Stimulated activated CD8-positive, alpha-beta memory T cell treated with anti-CD3 and anti-CD28 coated beads, Interleukin-12 subunit alpha, Interleukin-12 subunit beta, amount 100 ng/mL, for 4 hours (primary cell): Measurements from ENCODE around the gene EPB41L2.

ENCODE experiments used
- DNase-seq: peaks from one replicate; pipeline ENCODE4 v3.0.0-alpha.2; 2020; ENCODE audit warnings: low read depth

Gene EPB41L2

DNA sequence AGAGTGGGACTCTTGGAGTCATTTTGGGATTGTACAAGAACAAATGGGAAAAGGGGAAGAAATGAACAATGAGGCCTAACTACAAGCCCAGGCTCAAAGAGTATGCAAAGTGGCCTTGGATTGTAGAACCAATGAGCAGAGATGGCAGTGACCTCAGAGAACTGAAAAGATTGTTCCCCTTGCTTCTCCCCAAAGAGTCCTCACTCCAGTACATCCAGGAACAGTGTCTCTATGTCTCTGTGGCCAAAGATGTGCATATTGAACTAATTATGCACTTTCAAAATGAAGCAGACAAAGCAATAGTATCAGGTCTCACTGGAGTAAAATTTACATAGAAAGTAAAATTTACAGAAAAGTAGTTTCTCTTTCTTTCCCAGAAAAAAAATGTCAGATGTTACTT is 154.9 kb downstream of the EPB41L2 start:
- DNase-seq: no peak

DNA sequence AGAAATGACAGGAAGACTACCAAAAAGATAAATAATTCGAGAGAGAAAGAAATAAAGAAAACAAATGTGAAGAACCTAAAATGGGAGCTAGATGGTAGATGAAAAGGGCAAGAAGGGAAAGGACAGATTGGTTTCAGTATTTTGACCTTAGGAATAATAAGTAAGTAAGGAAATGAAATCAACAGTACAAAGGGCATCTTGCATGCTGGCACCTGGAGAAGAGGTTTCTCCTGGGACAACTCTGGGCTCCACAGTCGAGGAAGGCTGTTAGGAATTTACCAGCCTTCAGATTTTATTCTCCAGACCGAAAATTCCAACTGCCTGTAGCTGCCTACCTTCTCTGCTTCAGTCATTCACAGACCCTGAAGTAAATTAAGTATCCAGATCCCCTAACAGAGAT is 155.4 kb downstream of the EPB41L2 start:
- no peak for DNase-seq

DNA sequence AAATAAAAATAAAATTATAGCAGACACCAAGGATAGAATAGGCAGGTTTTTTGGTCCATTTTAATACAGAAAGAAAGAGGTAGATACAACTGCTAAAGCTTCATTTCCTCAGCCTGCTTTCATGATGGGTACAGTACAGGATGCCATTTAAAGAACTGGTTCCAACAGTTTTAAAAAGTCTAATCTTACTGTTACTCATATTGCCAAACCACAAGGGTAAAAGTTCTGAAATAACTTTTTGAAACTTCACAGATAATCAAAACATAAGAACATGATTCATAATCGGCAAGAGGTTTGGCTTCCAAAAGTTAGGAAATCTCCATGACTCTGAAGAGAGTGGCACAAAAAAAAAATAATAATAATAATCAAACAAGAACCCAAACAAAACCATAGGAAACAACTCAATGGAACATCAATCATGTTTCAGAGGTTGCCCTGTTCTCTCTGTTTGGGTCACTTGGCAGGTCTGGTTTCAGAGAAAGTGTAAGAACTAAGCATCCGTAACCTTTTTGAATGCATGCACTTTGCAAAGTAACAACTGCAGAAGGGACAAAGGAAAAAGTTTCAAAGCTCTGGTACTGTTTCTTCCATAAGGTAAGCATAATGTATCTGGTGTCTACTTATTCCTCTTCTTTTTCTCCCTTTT is 156.2 kb downstream of the EPB41L2 start:
- no peak for DNase-seq

DNA sequence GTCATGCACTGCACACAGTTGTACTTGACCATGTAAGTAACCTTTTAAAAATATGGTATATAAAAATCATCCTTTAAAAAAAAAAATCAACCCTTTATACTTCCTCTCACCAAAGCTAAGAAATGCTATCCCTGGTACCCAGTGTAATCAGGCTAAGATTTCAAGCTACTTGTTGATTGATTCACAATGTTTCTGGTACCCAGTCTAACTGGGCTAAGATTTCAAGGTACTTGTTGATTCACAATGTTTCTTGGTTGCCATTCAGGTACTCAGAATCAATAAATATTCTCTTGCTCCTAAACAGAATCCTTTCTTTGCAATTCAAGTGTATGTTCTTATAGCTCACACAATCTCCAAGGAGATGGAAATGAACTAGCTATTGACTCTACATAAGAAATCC is 159.4 kb downstream of the EPB41L2 start:
- no peak for DNase-seq

DNA sequence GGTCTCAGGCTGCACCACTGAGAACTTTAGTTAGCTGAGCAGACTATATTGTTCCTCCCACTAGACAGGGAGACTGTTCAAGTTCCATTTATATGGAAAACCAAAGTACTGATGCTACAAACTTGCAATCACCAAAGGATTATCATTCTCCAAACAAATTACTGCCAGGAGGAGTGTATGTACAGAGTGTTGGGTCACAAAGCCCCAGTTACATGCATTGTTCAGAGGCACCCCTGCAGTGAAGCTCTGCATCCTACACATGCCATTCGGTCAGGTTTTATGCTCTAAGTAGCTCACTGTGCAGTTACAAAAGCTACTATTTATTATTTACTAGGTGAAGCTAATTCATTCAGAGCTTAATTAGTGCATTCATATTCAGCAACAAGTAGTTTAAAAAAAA is 160.0 kb downstream of the EPB41L2 start:
- no peak for DNase-seq

DNA sequence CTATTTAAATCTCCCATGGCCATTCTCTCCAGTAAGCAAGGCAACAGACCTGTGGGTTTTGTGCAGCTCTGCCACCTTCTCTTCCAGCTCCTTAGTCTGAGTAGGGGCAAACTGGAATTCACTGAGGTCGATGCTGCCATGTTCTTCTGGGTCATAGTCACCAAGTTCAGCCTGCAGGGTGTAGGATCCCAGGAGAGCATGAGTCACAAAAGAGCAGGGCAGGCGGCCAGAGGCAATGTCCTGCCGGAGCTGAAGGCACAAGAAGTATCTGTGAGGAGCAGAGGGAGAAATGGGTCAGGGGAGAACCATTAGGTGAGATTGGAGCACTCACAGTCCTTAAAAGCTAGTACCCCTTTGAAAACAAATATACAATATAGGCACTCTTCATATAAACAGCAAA is 162.1 kb downstream of the EPB41L2 start:
- DNase-seq: no peak

DNA sequence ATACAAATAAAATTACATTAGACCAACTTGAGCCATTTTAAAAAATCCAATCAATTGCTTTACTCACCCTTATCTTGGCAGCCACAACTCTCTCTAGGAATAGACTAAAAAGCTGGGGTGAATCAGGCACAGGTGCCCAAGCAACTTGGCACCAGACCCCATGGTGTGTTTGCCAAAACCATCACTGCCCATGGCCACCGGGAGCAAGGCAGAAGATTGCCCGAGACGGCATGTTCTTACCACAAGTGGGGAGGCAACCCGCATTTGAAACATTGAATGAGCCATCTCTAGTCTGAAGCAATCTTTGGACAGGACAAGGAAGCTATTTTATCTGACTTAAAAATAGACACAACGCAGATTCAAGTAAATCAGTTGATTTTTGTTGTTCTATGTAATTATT is 166.8 kb downstream of the EPB41L2 start:
- no peak for DNase-seq

DNA sequence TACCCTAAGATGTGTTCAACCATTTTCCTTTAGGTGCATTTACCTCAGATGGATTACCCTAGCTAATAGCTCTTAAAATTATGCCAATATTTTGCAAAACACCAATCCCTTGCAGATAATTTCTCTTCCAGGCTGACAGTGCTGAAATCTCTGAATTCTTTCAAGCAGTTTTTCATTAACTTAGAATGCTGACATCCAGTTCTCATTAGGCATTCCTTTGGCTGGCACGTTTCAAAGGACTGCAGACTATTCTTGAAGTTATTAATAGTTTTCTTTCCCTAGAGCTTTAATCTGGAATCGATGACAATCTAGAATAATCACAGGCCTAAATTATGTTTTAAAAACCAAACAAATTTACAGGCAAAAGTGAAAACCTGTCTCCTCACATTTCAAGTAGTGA is 167.5 kb downstream of the EPB41L2 start:
- no peak for DNase-seq

DNA sequence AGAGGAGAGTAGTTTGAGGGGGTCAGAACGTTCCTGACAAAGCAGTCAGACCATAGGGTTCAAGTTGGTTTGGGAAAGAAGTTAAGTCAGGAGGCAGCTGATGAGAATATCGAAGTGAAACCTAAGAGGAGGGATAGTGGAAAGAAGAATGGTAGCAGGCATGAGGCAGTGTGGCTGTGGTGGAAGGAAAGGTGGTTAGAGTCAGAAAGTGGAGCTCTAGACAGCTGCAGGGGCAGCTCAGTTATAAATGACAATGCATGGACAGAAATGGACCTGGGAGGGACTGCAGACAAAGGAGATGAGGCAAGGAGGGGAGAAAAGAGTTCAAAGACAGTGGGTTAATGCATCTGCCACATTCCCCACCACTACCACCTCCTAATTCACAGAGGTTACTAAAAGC is 169.3 kb downstream of the EPB41L2 start:
- no peak for DNase-seq

DNA sequence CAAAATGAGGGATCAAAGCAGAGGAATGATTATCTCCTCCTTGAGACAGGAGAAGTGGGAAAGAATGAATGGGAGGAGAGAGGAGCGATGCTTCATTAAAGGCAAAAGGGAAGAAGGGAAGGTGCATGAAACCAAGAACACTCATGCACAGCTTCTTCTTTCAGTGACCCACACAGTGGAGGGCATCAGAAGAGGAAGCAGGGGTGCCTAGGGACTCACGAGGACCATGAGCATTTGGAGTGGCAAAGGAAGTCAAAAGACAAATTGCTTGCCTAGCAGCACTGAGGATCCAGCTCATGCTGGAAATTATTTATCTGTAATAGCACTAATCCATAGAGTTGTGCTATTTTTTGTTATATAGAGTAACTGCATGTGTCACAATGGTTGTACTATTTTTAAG is 169.8 kb downstream of the EPB41L2 start:
- DNase-seq: no peak

DNA sequence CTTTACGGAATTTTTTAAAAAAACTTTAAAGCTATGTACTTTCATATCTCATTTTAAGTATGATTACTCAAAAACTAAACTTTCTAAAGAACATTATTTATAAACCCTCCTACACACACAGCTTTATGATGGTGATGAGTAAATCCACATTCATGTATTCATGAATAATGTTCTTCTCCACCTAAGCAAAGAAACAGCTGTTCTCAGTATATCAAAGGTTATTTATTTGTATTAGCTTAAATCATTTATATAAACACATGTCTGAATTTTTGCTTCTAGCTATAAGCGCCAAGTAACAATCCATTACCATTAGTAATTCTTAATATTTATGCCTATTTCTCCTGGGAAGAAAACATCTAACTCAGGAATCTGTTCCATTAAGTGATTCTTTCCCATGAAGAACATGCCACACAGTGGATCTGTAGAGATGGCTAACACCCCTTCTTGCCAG is 172.5 kb downstream of the EPB41L2 start:
- no peak for DNase-seq

DNA sequence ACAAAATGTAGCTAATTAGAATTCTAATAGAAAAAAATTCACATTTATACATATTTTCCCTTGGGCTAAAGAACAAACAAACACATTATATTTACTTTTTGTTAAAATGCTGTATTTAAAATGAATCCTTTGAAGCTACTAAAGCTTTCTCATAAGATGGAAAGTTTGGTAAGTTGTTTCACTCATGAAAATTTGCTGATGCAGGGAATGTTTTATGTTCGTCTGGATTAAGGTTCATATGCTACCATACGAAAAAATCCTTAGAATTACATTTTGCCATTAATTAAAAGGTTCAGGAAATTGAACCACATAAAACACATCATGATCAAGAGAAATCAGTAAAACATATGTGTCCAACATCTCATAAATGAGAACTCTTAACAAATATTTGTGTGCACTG is 173.6 kb downstream of the EPB41L2 start:
- no peak for DNase-seq

DNA sequence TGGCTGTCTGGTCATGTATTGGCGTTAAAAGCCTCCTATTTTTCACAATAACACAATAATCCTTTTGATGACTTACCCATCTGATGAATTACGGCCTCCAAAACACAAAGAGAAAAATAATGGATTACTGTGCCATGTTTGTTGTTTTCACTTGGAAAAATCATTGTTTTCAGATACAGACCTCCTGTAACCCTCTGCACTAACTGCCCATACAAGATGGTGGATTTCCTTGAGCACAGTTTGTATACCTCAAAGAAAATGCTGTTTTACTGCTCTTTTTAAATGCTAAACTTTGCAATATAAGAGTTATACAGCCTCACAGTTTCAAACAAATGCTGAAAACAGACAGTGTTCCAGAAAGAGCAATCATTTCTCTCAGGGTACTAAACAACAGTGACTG is 174.8 kb downstream of the EPB41L2 start:
- DNase-seq: no peak

DNA sequence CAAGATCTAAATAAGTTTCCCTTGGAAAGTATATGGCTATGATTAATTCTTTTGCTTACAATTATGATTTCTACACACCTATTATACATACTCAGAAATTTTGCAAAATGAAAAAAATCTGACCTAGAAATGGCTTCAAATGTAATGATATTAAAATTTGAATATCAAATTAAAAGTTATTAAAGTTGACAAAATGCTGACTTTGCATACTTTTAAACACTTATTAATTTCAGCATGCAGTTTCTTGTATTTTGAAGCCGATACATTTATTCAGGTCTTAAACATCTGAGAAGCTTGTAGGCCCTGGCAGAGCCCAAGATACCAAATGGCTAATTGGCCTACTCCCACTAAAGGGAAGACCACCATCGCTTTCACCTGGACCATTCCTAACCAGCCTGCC is 176.1 kb downstream of the EPB41L2 start:
- DNase-seq: no peak

DNA sequence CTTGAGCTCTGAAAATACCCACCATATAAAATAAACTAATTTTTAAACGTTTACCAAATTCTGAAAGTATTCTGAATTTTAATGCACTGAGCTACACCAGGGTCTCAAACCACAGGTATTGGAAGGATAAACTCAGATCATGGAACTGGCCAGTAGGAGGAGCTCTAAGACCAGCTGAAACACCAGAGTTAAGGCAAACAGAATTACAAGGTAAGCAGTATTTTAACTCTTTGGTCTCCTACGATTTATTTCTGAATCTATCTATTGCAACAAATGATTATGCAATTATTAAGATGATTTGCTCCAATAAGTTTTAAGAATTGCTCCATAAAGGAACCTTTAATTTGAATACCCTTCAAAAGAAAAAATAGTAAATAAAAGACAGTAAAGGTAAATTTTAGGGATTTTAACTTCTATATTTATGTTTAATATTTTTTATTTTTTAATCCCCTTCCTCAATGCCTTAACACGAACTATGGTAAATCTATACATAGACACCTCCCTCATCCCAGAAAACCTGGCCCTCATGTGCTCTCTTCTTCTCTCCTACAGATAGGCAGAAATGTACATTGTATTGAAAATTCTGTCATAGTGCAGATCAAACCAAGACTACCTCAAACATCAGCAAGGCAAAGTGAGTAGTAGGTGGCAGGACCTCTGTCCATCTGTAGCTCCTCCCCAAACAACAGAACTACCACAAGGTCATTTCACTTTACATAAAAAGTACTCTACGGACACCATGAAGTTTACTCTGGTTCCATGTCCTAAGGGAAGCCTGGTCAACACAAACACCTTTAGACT is 177.5 kb downstream of the EPB41L2 start:
- peak; percentile 17 for DNase-seq

DNA sequence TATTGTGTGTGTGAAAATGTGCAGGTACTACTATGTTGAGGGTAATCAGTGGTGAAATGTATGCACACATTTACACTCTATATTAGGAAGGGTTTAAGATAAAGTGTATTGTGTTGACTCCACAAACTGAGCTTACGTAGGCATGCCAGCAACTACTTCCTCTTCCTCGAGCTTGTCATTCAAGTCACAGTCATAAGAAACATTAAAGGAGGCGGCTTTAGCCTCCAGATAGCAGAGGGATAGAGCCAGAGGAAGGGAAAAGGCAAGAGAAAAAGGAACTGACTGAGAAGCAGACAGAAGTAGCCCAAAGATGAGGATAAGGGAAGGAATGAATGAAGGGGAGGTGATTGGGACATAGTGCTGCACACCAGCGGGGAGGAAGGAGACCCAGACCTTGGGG is 180.7 kb downstream of the EPB41L2 start:
- DNase-seq: no peak

DNA sequence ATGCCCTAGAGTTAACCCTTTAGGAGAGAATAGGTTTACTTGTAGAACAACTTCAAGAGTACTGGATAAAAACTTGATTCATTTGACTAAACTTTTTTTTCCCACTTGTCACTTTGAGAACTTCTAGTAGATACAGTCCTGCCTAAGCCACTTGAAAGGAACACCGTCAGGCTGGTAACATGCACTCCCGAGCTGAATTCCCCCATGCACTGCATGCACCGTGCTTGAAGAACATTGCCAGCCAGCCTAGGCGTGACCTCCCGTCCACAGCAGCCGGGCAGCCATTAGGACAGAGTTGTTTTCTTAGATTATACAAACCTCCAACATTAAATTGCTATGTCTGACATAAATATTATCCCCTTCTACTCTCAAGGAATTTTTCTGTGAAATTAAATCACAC is 183.2 kb downstream of the EPB41L2 start:
- DNase-seq: no peak

DNA sequence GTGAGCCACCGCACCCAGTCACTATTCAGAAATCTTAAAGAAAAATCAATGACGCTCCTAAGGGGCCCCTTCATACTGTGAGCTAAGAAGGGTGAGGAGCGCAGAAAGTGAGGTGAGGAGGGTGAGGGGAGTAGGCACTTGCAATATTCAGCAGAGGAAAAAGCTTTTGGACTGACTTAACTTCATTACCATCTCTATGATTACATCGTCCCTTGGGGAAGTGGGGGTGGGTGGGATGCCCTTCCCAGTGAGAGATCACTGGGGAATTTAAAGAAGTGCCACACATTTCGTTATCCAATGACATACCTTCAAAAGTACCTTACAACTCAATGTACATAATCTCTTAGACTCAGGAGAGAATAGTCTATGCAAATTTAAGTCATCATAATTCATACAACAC is 189.3 kb downstream of the EPB41L2 start:
- DNase-seq: no peak

DNA sequence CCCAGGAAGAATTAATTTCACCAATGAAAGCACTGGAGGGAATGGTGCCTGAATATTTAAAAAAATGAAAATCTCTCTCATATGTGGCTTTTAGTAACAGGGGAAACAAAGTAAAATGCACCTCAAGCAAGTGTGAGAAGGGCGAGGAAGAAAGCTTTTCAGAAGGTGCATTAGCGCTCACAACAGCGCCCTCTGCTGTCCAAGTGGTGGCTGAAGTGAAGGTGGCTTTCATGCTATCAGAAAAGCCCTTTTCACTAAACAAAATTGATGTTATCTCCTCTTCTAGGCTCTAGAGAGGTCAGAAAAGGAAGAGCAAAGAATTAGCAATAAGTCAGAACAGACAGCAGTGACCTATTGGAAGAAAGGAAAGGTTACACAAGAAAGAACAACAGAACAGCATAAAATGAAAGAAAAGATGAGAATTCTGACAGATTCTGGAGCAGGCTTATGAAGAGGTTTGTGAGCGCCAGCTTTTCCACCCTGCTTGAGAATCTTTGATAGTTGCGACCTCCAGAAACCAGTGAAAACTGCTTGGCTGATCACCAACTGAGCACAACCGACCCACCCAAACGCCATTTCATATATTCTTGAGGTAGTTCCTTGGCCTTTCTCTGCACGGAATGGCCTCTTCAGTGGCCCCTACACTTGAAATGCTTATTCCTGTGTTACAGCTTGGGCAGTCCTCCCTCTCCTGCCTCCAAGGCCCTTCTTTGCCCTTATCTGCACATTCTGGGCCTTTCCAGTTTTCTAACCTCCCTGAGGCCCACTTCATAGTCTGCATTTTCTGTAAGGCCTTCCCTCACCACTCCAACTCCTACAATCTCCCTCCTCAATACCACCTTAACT is 190.6 kb downstream of the EPB41L2 start:
- peak; percentile 29 for DNase-seq

DNA sequence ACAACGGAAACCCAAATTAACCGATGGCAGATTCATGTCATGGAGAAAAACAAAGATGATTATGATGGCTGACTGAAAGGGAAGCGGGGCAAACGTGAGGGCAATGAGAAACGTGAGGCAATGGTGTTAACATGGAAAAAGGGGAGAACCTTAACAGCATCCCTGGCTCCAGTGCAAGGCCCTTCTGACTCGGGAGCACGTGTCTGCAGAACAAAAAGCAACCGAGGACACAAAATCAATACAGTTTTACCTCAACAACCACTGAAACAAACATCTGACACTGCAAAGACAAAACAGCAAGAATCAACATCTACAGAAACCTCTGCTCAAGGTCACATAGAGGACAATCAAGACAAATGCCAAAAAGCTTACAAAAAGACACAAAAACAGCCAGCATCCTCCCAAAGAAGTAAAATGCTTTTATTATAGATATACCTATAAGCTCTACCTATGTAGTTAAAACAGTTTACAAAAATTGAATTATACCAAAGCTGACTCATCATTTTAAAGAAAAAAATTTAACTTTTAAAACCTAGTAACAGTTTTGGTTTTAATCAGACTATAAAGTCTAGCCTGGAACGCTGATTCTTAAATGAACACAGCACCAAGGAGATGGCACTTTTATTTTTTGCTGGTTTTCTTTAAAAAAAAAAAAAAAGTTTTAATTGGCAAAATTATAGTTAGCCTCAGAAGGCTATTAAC is 192.7 kb downstream of the EPB41L2 start:
- DNase-seq: no peak

DNA sequence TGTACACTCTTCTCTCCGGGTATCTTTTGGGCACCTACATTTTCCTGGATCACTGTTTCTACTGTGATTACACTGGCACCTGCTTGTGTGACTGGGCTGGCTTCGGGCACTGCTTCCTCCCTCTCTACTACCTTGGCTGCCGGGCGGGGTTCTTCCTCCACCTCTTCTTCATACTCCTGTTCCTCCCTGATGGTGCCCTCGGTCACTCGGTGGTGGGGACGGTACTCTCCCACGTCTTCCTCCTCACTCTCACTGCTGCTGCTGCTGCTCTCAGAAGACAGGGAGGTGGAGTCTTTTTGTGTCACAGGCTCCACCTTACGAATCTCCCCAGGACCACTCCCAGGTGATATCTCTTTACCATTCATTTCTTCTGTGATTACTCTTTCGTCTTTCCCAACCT is 193.4 kb downstream of the EPB41L2 start:
- no peak for DNase-seq

DNA sequence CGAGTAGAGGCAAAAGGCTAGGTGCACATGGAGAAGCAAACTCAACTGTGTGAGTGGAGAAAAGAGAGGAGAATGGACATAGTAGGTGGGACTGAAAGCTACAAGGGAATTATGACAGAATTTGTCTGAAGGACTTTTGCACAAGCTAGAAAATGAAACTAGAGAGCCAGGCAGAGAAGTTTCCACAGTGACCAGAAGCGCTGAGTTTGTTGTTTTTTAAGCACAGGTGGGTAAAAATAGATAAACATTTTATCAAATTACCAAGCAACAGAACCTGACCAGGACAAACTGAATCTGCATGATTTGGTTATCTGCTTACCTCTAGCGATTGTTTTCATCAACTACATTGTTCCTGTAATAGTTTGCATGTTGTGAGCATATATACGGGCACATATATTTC is 197.3 kb downstream of the EPB41L2 start:
- no peak for DNase-seq
